AG09309 (cell line): ENCODE measurements around the gene FBN2.

Experiments used
- DNase-seq: peaks from one replicate; pipeline ENCODE4 v3.0.0-alpha.2; 2010; ENCODE audit warnings: low read depth
- H3K4me3 ChIP-seq: 2 replicates; pipeline ENCODE4 v1.5.1; 2011; ENCODE audit warnings: mild to moderate bottlenecking, low read depth, low read length, moderate library complexity; ENCODE audit not compliant: control insufficient read depth
- TF ChIP-seq, protein P1 (sequence below): IDR thresholded peaks from 2 replicates; pipeline ENCODE4 v1.5.1; 2011; ENCODE audit warnings: mild to moderate bottlenecking, low read depth, low read length, inconsistent platforms; ENCODE audit not compliant: insufficient read depth, control insufficient read depth; ENCODE audit errors: missing control alignments

The FBN2 gene

DNA sequence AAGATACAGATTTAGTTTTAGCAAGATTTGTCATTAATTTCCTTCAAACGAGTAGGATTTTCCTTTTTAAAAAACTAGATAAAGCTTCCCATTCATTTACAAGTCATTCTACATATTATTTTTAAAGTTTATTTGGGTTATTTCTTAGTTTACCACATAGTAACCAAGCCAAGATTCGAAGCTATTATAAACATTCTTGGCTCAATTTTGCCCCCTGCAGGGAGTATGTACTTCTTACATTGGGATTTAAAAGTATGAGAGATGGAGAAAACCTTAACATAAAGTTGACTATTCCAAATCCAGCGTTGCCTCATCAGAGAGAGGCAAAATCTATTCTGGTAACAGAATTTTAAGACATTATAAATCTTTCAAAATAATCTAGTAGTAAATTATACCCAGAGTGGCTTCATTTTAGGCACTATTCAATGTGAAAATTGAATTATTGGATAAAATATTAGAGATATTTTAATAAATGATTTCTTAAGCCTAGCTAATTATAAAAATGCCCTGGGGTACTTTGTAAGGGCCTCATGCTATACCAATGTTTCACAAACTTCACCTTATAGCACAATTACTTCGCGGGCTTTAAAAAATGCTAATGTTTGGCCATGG is 39.1 kb downstream of the FBN2 start:
- H3K4me3 ChIP-seq: no peak overlapping the region
- DNase-seq: peak; percentile 41
- TF ChIP-seq, protein P1, sequence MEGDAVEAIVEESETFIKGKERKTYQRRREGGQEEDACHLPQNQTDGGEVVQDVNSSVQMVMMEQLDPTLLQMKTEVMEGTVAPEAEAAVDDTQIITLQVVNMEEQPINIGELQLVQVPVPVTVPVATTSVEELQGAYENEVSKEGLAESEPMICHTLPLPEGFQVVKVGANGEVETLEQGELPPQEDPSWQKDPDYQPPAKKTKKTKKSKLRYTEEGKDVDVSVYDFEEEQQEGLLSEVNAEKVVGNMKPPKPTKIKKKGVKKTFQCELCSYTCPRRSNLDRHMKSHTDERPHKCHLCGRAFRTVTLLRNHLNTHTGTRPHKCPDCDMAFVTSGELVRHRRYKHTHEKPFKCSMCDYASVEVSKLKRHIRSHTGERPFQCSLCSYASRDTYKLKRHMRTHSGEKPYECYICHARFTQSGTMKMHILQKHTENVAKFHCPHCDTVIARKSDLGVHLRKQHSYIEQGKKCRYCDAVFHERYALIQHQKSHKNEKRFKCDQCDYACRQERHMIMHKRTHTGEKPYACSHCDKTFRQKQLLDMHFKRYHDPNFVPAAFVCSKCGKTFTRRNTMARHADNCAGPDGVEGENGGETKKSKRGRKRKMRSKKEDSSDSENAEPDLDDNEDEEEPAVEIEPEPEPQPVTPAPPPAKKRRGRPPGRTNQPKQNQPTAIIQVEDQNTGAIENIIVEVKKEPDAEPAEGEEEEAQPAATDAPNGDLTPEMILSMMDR: peak; percentile 38

DNA sequence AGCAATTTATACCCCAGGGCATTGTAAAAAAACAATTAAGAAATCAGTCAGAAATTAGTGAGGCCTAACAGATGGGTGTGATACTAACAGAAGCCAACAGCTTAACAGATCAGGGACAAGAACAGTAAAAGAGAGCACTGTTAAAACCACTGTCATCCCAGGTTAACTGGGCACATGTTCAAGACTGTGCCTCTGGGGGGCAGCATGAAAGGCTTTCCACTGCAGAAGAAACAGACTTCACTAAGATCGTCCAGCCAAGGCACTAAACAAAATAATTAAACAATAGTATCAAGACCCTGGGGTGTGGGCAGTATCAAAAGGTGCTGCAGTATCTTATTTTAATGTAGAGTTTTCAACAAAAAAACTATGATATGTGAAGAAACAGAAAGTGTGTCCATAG is 43.5 kb downstream of the FBN2 start:
- no peak for DNase-seq
- TF ChIP-seq, protein P1: peak; percentile 13
- H3K4me3 ChIP-seq: no peak overlapping the region

DNA sequence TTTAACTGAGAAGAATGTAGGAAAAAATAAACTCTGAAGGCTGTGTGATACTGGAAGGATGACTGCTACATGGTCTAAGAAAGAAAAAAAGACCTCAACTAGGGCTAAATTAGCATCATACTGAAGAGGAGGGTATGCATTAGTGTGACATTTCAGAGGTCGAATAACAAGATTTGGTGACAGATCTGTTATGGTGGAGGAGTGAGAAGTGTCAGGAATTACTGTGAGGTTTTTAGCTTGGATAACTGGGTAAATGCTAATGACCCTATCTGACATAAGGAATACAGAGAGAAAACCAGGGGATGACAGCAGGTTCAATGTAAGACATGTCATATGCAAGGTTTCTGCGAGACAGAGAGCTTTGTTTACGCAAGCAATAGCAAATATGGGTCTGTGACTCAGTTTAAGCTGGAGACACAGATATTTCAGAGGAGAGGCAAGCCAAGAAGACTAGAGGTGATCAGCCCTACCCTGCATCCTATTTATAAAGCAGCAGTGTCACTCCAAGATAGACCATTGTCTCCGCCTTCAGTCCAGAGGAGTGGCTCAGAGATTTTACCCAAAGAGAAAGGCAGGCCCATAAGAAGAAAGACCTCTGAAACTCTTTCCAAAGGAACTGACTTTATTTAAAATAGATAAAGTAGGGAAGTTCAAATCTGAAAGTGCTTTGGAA is 44.3 kb downstream of the FBN2 start:
- DNase-seq: no peak
- TF ChIP-seq, protein P1: no peak
- no peak overlapping the region for H3K4me3 ChIP-seq

DNA sequence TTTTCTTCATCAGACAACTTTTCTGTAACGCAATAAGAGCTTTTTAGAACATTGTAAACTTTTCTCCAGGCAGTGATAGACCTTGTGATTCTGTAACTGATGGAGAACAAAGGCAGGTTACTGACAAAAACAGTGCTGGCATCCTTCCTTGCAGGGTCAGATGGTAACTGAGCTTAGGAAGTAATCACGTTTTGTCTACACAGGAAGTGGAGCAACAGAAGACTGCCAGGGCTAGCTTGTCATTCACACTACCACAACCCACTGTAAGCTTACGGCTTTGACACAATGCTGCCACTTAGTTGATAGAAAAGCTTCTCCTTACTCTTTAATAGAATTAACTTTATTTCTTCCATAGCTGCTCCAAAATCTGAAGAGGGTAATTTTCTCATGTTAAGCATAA is 46.8 kb downstream of the FBN2 start:
- H3K4me3 ChIP-seq: no peak overlapping the region
- DNase-seq: no peak
- TF ChIP-seq, protein P1: no peak

DNA sequence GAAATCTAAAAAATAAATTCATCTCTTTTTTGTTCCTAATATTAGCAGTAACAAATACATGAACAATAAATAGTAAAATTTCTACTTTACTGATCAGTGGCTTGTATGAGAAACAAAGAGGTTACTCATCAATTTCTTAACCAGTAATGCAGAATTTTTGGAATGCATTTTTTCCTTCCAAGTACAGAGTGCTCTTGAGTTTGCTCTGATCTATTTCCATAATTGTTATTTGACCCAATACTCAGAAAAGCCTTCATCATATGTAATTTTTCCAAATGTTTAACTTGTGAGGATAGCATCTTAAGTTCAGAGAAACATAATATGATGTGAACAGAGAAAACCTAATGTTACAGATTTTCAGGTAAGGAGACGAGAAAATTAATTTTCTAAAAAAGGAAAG is 47.3 kb downstream of the FBN2 start:
- DNase-seq: no peak
- TF ChIP-seq, protein P1: no peak
- no peak overlapping the region for H3K4me3 ChIP-seq

DNA sequence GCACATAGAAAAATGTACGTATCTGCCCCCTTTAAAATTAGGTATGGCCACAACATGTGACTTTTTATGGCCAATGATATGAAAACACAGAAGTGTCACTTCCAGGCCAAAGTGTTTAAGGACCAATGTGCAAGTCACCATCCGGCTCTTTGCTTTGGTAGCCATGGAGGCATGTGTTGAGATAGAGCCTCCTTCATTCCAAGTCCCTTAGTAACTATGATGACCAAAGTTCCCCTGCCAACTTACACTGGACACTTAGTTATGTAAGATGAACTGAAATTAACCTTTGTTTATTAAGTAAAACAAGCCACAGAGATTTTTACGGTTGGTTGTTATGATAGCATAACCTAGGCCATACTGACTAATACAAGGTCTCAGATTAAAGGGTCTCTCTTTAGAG is 51.0 kb downstream of the FBN2 start:
- TF ChIP-seq, protein P1: no peak
- no peak overlapping the region for H3K4me3 ChIP-seq
- no peak for DNase-seq
